GM12891 (cell line): ENCODE data around the gene RBKS.

Experiments
- POLR2A ChIP-seq: IDR thresholded peaks from 2 replicates; pipeline ENCODE4 v1.6.1; 2011; ENCODE audit warnings: low read depth, low read length, control low read depth
- POLR2AphosphoS5 ChIP-seq: IDR thresholded peaks from 2 replicates; pipeline ENCODE4 v1.6.1; 2011; ENCODE audit warnings: low read depth, low read length, control low read depth
- SPI1 ChIP-seq: IDR thresholded peaks from 2 replicates; pipeline ENCODE4 v1.6.1; 2011; ENCODE audit warnings: low read depth, low read length, control low read depth
- TAF1 ChIP-seq: IDR thresholded peaks from 2 replicates; pipeline ENCODE4 v1.6.1; 2011; ENCODE audit warnings: low read depth, low read length, control low read depth

GRCh38 chr2:27814758-27815157 is 75.4 kb downstream of the RBKS start:
- no peak for TF ChIP-seq POLR2A
- no peak for TF ChIP-seq POLR2AphosphoS5
- TF ChIP-seq SPI1 = no peak
- TF ChIP-seq TAF1 = no peak
